ENCODE results near the gene THY1. TPM values are rescaled to one million over a fixed set of nuclear protein-coding genes. Genes with fewer than 3 reads are reported as not detected.
A peak's percentile ranks its signal among the peaks of the same experiment; 100 is the strongest.

THY1 gene
- total RNA-seq, 1 donor, result 400 TPM

GRCh38 chr11:119470317-119471291 lies 47.6 kb upstream of the THY1 start:
- H3K79me2 ChIP-seq (ENCODE audit: insufficient read depth, low read length), result no peaks in the 10 kb centered on the region
- peak overlapping the region; percentile 7 for H3K4me3 ChIP-seq (ENCODE audit: insufficient read depth, low read length)
- H3K9me3 ChIP-seq (ENCODE audit: low read depth, low read length), result no peaks in the 10 kb centered on the region
- H3K27me3 ChIP-seq (ENCODE audit: insufficient read depth, low read length), result no peaks in the 10 kb centered on the region
- peak; percentile 95 for DNase-seq (ENCODE audit: insufficient read length, low spot score, missing footprints)
- H4K20me1 ChIP-seq (ENCODE audit: insufficient read depth, low read length), result no peaks in the 10 kb centered on the region
- peak overlapping the region; percentile 49 for H3K4me2 ChIP-seq (ENCODE audit: insufficient read depth, low read length)
- no peak for TF ChIP-seq CTCF (IDR thresholded peaks at IDR 0.05; ENCODE audit: extremely low read depth, low read depth, low read length)
- H3K36me3 ChIP-seq (ENCODE audit: insufficient read depth, low read length), result no peaks in the 10 kb centered on the region
- peak overlapping the region; percentile 56 for H2AFZ ChIP-seq (ENCODE audit: low read length)
- H3K4me1 ChIP-seq (ENCODE audit: insufficient read depth, low read length), result peaks cover 32% of the 10 kb centered on the region
- H3K27ac ChIP-seq (ENCODE audit: low read depth, low read length), result peak overlapping the region; percentile 53

GRCh38 chr11:119469506-119469905 lies 46.5 kb upstream of the THY1 start:
- H4K20me1 ChIP-seq (ENCODE audit: insufficient read depth, low read length), result no peaks in the 10 kb centered on the region
- no peaks in the 10 kb centered on the region for H3K36me3 ChIP-seq (ENCODE audit: insufficient read depth, low read length)
- H2AFZ ChIP-seq (ENCODE audit: low read length), result no peak overlapping the region
- H3K4me3 ChIP-seq (ENCODE audit: insufficient read depth, low read length), result no peak overlapping the region
- TF ChIP-seq CTCF (IDR thresholded peaks at IDR 0.05; ENCODE audit: extremely low read depth, low read depth, low read length), result no peak
- no peak overlapping the region for H3K4me2 ChIP-seq (ENCODE audit: insufficient read depth, low read length)
- no peak overlapping the region for H3K27ac ChIP-seq (ENCODE audit: low read depth, low read length)
- no peaks in the 10 kb centered on the region for H3K9me3 ChIP-seq (ENCODE audit: low read depth, low read length)
- no peaks in the 10 kb centered on the region for H3K79me2 ChIP-seq (ENCODE audit: insufficient read depth, low read length)
- peaks cover 23% of the 10 kb centered on the region for H3K4me1 ChIP-seq (ENCODE audit: insufficient read depth, low read length)
- DNase-seq (ENCODE audit: insufficient read length, low spot score, missing footprints), result no peak
- H3K27me3 ChIP-seq (ENCODE audit: insufficient read depth, low read length), result no peaks in the 10 kb centered on the region

- peaks cover 23% of the 10 kb centered on the region for H3K4me1 ChIP-seq (ENCODE audit: insufficient read depth, low read length)
- H3K27ac ChIP-seq (ENCODE audit: low read depth, low read length), result no peak overlapping the region
- H3K4me2 ChIP-seq (ENCODE audit: insufficient read depth, low read length), result no peak overlapping the region
- no peaks in the 10 kb centered on the region for H3K9me3 ChIP-seq (ENCODE audit: low read depth, low read length)
- no peak for TF ChIP-seq CTCF (IDR thresholded peaks at IDR 0.05; ENCODE audit: extremely low read depth, low read depth, low read length)
- no peak overlapping the region for H2AFZ ChIP-seq (ENCODE audit: low read length)
- no peak for DNase-seq (ENCODE audit: insufficient read length, low spot score, missing footprints)
- H3K4me3 ChIP-seq (ENCODE audit: insufficient read depth, low read length), result no peak overlapping the region
- no peaks in the 10 kb centered on the region for H3K27me3 ChIP-seq (ENCODE audit: insufficient read depth, low read length)
- H3K36me3 ChIP-seq (ENCODE audit: insufficient read depth, low read length), result no peaks in the 10 kb centered on the region
- no peaks in the 10 kb centered on the region for H4K20me1 ChIP-seq (ENCODE audit: insufficient read depth, low read length)
- no peaks in the 10 kb centered on the region for H3K79me2 ChIP-seq (ENCODE audit: insufficient read depth, low read length)
Observed at GRCh38 chr11:119468511-119468910, 45.5 kb upstream of the THY1 start.

DNA sequence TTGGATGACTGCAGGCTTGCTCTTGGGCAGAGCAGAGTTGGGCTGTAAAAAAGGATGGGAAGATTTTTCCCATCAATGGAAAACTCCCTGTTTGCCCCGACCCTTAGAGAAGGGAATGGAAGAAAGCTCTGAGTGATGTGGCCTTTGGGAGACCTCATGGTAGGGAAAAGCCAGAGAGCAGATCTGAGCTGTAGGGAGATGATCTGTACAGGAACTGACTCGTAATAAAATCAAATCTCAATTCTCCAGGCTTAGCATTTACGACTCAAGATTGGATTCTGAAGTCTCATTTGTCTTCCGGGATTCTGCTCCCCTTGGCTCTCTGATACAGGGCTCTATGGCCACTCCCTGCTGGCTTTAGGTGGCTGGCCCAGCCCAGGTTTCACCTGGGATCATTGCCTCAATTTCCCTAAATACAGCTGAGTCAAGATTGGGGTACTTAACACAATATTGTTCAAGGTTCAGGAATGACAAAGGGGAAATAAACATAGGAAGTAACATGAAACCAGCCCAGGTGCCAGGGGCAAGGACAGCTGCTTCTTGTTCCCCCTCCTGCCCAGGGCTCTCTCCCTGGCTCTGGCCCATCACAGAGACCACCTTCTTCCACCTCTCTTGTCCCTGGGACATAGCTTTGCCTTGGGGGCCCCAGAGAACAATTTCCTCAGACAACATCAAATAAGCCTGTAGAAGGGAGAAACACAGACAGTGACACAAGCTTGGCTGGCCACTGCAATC lies 38.4 kb upstream of the THY1 start:
- no peak for TF ChIP-seq CTCF (IDR thresholded peaks at IDR 0.05; ENCODE audit: extremely low read depth, low read depth, low read length)
- H3K36me3 ChIP-seq (ENCODE audit: insufficient read depth, low read length), result no peaks in the 10 kb centered on the region
- peaks cover 18% of the 10 kb centered on the region for H3K4me1 ChIP-seq (ENCODE audit: insufficient read depth, low read length)
- no peaks in the 10 kb centered on the region for H3K79me2 ChIP-seq (ENCODE audit: insufficient read depth, low read length)
- peak overlapping the region; percentile 33 for H3K27ac ChIP-seq (ENCODE audit: low read depth, low read length)
- H3K4me3 ChIP-seq (ENCODE audit: insufficient read depth, low read length), result no peak overlapping the region
- H3K4me2 ChIP-seq (ENCODE audit: insufficient read depth, low read length), result peak overlapping the region; percentile 19
- no peak for DNase-seq (ENCODE audit: insufficient read length, low spot score, missing footprints)
- H3K27me3 ChIP-seq (ENCODE audit: insufficient read depth, low read length), result no peaks in the 10 kb centered on the region
- H4K20me1 ChIP-seq (ENCODE audit: insufficient read depth, low read length), result no peaks in the 10 kb centered on the region
- peak overlapping the region; percentile 79 for H2AFZ ChIP-seq (ENCODE audit: low read length)
- no peaks in the 10 kb centered on the region for H3K9me3 ChIP-seq (ENCODE audit: low read depth, low read length)
